GM18868 (cell line): Measurements from ENCODE around the gene UBA7.
"Not testable (repeated sequence)": the region's sequence is repeated elsewhere in the genome, so short reads cannot be mapped to it uniquely, and the experiment has no call there.

Experiments used
- ATAC-seq: cut with Tn5 transposase; IDR thresholded peaks from one replicate; pipeline ENCODE4 v1.9.1; 2021; ENCODE audit warnings: mild to moderate bottlenecking, moderate library complexity; ENCODE audit not compliant: unreplicated experiment

Gene UBA7, protein sequence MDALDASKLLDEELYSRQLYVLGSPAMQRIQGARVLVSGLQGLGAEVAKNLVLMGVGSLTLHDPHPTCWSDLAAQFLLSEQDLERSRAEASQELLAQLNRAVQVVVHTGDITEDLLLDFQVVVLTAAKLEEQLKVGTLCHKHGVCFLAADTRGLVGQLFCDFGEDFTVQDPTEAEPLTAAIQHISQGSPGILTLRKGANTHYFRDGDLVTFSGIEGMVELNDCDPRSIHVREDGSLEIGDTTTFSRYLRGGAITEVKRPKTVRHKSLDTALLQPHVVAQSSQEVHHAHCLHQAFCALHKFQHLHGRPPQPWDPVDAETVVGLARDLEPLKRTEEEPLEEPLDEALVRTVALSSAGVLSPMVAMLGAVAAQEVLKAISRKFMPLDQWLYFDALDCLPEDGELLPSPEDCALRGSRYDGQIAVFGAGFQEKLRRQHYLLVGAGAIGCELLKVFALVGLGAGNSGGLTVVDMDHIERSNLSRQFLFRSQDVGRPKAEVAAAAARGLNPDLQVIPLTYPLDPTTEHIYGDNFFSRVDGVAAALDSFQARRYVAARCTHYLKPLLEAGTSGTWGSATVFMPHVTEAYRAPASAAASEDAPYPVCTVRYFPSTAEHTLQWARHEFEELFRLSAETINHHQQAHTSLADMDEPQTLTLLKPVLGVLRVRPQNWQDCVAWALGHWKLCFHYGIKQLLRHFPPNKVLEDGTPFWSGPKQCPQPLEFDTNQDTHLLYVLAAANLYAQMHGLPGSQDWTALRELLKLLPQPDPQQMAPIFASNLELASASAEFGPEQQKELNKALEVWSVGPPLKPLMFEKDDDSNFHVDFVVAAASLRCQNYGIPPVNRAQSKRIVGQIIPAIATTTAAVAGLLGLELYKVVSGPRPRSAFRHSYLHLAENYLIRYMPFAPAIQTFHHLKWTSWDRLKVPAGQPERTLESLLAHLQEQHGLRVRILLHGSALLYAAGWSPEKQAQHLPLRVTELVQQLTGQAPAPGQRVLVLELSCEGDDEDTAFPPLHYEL

GRCh38 chr3:49813497-49814174 is at the start of gene UBA7:
Gene UBA7, minus strand, starts transcription at chr3:49813953. Its CDS starts 166 bp downstream, at chr3:49813787.
- ATAC-seq, result no peak

GRCh38 chr3:49859576-49860305 is 46.0 kb upstream of the UBA7 start:
- no peak for ATAC-seq

DNA sequence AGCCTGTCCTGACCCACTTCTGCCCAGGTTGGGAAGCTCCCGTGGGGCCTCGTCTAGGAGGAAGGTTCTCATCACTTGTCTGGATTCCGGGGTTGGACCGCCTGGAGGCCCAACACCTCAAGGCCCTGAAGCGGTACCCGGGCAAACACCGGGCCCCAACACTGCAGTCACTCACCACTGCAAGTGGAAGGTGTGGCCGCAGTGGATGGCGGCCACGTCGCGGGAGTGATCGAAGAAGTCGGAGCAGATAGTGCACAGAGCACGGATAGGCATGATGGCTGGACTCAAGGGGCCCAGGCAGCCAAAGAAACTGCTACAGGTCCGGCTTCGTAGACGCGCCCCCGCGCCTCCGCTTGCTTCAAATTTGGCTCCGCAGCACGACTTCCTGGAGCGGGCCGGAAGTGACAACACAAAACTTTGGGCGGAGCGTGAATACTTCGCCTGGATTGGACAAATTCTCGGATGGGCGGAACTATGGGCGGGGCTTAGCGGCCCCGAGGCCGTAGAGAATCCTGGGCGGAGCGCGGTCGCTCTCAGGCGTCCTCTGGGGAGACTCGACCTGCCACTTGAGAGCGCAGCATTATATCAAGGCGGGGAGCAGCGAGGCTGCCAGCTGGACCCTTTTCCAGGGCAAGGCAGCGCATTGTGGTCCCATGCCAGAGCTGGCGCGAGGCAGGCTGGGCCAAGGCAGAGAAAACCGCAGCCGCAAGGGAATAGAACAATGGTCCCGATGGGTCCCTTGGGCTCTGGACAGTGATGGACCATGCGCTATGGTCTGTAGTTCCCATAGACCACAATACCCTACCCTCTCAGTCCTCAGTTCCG is 42.6 kb upstream of the UBA7 start, which contains the start of gene TRAIP:
TRAIP (minus strand) TSS at position 384 of the 825 bp plus-strand sequence; CDS start at position 273, 111 bp downstream.
- ATAC-seq, result peak; percentile 98

GRCh38 chr3:49855662-49856061 is 41.9 kb upstream of the UBA7 start:
- no peak for ATAC-seq

DNA sequence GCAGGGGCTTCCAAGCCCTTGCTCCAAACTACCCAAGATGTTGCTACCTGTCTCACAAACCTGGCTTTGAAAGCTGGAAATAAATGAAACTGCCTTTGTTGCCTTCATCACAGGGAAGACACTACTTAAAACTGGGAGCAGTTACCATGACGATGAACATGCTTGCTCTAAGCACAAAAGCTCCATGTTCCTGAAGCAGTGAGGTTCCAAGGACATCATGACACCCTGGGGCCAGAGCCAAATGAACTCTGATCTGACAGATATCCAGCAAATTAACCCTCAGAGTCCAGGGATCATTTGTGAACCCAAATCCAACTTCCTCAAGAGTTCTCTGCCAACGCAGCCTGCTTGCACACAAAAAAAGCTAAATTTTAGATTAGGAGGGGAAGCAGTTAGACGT is 31.9 kb upstream of the UBA7 start:
- no peak for ATAC-seq

GRCh38 chr3:49844464-49845183 is 30.9 kb upstream of the UBA7 start:
- no peak for ATAC-seq

GRCh38 chr3:49842843-49843517 is 29.2 kb upstream of the UBA7 start:
- ATAC-seq, result no peak

- ATAC-seq, result no peak
These were observed 28.1 kb upstream of the UBA7 start for GRCh38 chr3:49841806-49842205.

- no peak for ATAC-seq
These were observed 27.5 kb upstream of the UBA7 start for GRCh38 chr3:49841126-49841696.

GRCh38 chr3:49840388-49840787 is 26.6 kb upstream of the UBA7 start:
- no peak for ATAC-seq

DNA sequence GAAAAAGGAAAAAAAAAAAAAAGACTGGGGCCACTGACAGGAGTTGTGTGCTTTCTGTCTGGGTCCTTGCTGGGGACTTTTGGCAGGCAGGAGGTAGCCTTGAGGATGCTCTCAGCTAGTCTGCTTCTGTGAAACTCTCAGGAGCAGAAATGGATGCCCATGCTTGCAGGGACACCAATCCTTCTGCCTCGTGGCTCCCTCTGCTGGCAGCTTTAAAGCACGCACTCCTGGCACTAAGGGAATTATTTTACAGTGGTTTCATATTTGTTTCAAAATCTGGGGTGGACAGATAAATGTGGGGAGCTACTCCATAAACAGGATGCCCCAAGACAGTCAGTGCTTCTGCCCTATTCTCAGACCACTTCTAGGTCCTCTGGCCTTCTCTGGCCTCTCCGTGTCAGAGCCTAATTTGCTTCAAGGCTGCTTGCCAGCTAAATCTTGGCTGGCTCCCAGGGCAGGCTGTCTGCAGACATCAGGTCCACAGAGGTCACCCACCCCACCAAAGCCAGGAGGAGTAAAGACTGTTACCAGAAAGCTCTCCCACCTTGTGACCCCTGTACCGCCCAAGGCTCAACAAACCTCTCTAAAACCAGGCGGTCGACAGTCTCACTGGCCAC is 25.5 kb upstream of the UBA7 start:
- ATAC-seq, result no peak

- no peak for ATAC-seq
These were observed 17.6 kb upstream of the UBA7 start for GRCh38 chr3:49831341-49831740.

DNA sequence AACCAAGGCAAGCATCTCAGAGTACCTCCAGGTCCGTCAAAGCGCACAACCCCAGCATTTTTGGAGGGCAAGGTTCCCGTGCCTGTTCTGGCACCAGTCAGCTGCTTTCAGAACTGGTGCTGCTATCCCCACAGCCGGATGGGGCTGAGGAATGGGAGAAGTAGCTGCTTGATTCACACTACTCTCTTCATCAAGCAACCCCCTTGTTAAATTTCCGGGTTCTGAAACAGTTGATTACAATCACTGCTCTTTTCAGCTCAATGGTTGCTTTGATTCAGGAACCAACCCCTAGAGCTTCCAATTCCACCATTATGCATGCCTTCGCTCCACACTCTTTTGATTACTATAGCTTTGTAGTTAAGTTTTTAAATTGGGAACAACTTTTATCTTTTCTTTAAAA is 12.3 kb upstream of the UBA7 start:
- ATAC-seq, result no peak

- ATAC-seq, result not testable (repeated sequence)
These were observed 9.4 kb upstream of the UBA7 start for GRCh38 chr3:49823131-49823530.

GRCh38 chr3:49812916-49813496 is 747 bp downstream of the UBA7 start:
- no peak for ATAC-seq

- no peak for ATAC-seq
These were observed 6.2 kb downstream of the UBA7 start for GRCh38 chr3:49807431-49808114.
